Putamen (tissue), 1 donor: Measurements from ENCODE around the gene ZNG1B.
"Not testable (repeated sequence)": the region's sequence is repeated elsewhere in the genome, so short reads cannot be mapped to it uniquely, and the experiment has no call there.

ENCODE experiments used
- DNase-seq: peaks from one replicate; pipeline ENCODE4 v3.0.0-alpha.2; 2016; ENCODE audit warnings: low spot score

Gene ZNG1B

GRCh38 chr2:113503094-113504042 lies 65.9 kb downstream of the ZNG1B start:
- DNase-seq, result not testable (repeated sequence)

- not testable (repeated sequence) for DNase-seq
Measured at GRCh38 chr2:113504081-113504480, 66.6 kb downstream of the ZNG1B start.

GRCh38 chr2:113507394-113508140 lies 70.1 kb downstream of the ZNG1B start:
- not testable (repeated sequence) for DNase-seq

- DNase-seq, result not testable (repeated sequence)
Measured at GRCh38 chr2:113508187-113508586, 70.7 kb downstream of the ZNG1B start.

- DNase-seq, result not testable (repeated sequence)
Measured at GRCh38 chr2:113510913-113511312, 73.4 kb downstream of the ZNG1B start.

- not testable (repeated sequence) for DNase-seq
Measured at GRCh38 chr2:113511859-113512258, 74.4 kb downstream of the ZNG1B start.

GRCh38 chr2:113515457-113515856 lies 78.0 kb downstream of the ZNG1B start:
- DNase-seq, result not testable (repeated sequence)

- DNase-seq, result not testable (repeated sequence)
Measured at GRCh38 chr2:113515995-113516394, 78.5 kb downstream of the ZNG1B start.

- not testable (repeated sequence) for DNase-seq
Measured at GRCh38 chr2:113517025-113517424, 79.5 kb downstream of the ZNG1B start.

- DNase-seq, result not testable (repeated sequence)
Measured at GRCh38 chr2:113520837-113521236, 83.3 kb downstream of the ZNG1B start.

- not testable (repeated sequence) for DNase-seq
Measured at GRCh38 chr2:113521492-113521891, 84.0 kb downstream of the ZNG1B start.

- not testable (repeated sequence) for DNase-seq
Measured at GRCh38 chr2:113524986-113525385, 87.5 kb downstream of the ZNG1B start.

GRCh38 chr2:113527350-113528045 lies 90.0 kb downstream of the ZNG1B start:
- not testable (repeated sequence) for DNase-seq

- DNase-seq, result not testable (repeated sequence)
Measured at GRCh38 chr2:113528126-113528525, 90.6 kb downstream of the ZNG1B start.

GRCh38 chr2:113528904-113529303 lies 91.4 kb downstream of the ZNG1B start:
- not testable (repeated sequence) for DNase-seq

GRCh38 chr2:113532991-113533390 lies 95.5 kb downstream of the ZNG1B start:
- not testable (repeated sequence) for DNase-seq

- DNase-seq, result not testable (repeated sequence)
Measured at GRCh38 chr2:113536573-113536972, 99.1 kb downstream of the ZNG1B start.

GRCh38 chr2:113540834-113541203 lies 103.3 kb downstream of the ZNG1B start:
- DNase-seq, result not testable (repeated sequence)

- not testable (repeated sequence) for DNase-seq
Measured at GRCh38 chr2:113541204-113541975, 103.9 kb downstream of the ZNG1B start.

- DNase-seq, result not testable (repeated sequence)
Measured at GRCh38 chr2:113541976-113542485, 104.5 kb downstream of the ZNG1B start.

GRCh38 chr2:113542529-113542928 lies 105.0 kb downstream of the ZNG1B start:
- DNase-seq, result not testable (repeated sequence)
